Memory B cell (primary cell): ENCODE measurements around the gene BPHL.
"Not testable (repeated sequence)": the region's sequence is repeated elsewhere in the genome, so short reads cannot be mapped to it uniquely, and the experiment has no call there.

Source experiments
- ATAC-seq: fragments of 150-1000 bp; cut with Tn5 transposase; 2 replicates; pipeline ENCODE4 v1.10.0; 2021; ENCODE audit warnings: low read depth, mild to moderate bottlenecking, moderate library complexity
- DNase-seq, 2 donors: peaks; one replicate each; pipeline ENCODE4 v3.0.0; 2022; ENCODE audit warnings: low spot score in 2 of 2
- H3K27ac Mint-ChIP-seq: one replicate; pipeline ENCODE4 v1.8.0; 2022; ENCODE audit warnings: mild to moderate bottlenecking, moderate library complexity, mixed read lengths
- H3K27me3 Mint-ChIP-seq: one replicate; pipeline ENCODE4 v1.8.0; 2022; ENCODE audit warnings: mixed read lengths
- H3K36me3 Mint-ChIP-seq: one replicate; pipeline ENCODE4 v1.8.0; 2022; ENCODE audit warnings: mild to moderate bottlenecking, mixed read lengths
- H3K4me1 Mint-ChIP-seq: one replicate; pipeline ENCODE4 v1.8.0; 2022; ENCODE audit warnings: mixed read lengths
- H3K4me3 Mint-ChIP-seq: one replicate; pipeline ENCODE4 v1.8.0; 2022; ENCODE audit warnings: mild to moderate bottlenecking, moderate library complexity, mixed read lengths
- H3K9me3 Mint-ChIP-seq: one replicate; pipeline ENCODE4 v1.8.0; 2022; ENCODE audit warnings: mixed read lengths

BPHL gene

GRCh38 chr6:3193102-3193849 lies 74.8 kb downstream of the BPHL start:
- Mint-ChIP-seq H3K27ac (no peak overlapping the region), H3K27me3 (no peaks in the 10 kb centered on the region), H3K36me3 (no peaks in the 10 kb centered on the region), H3K4me1 (no peaks in the 10 kb centered on the region), H3K4me3 (no peak overlapping the region), H3K9me3 (no peaks in the 10 kb centered on the region)
- no peak for DNase-seq
- no peak for ATAC-seq

GRCh38 chr6:3194535-3195419 lies 76.3 kb downstream of the BPHL start:
- ATAC-seq (no peak), DNase-seq (no peak)
- Mint-ChIP-seq H3K36me3 (no peaks in the 10 kb centered on the region), H3K4me3 (no peak overlapping the region), H3K27ac (no peak overlapping the region), H3K27me3 (peaks cover 2% of the 10 kb centered on the region), H3K4me1 (no peaks in the 10 kb centered on the region), H3K9me3 (no peaks in the 10 kb centered on the region)

GRCh38 chr6:3195420-3195694 lies 76.8 kb downstream of the BPHL start:
- Mint-ChIP-seq H3K4me1 (no peaks in the 10 kb centered on the region), H3K27ac (no peak overlapping the region), H3K4me3 (no peak overlapping the region), H3K9me3 (no peaks in the 10 kb centered on the region), H3K36me3 (no peaks in the 10 kb centered on the region), H3K27me3 (peaks cover 2% of the 10 kb centered on the region)
- ATAC-seq, result no peak
- DNase-seq, result no peak

GRCh38 chr6:3195695-3196497 lies 77.4 kb downstream of the BPHL start:
- DNase-seq, result no peak
- Mint-ChIP-seq H3K36me3 (no peaks in the 10 kb centered on the region), H3K4me1 (no peaks in the 10 kb centered on the region), H3K27me3 (peaks cover 2% of the 10 kb centered on the region), H3K27ac (no peak overlapping the region), H3K9me3 (no peaks in the 10 kb centered on the region), H3K4me3 (no peak overlapping the region)
- no peak for ATAC-seq

GRCh38 chr6:3196770-3197169 lies 78.3 kb downstream of the BPHL start:
- Mint-ChIP-seq H3K27me3 (peaks cover 2% of the 10 kb centered on the region), H3K27ac (no peak overlapping the region), H3K4me1 (no peaks in the 10 kb centered on the region), H3K9me3 (no peaks in the 10 kb centered on the region), H3K36me3 (no peaks in the 10 kb centered on the region), H3K4me3 (no peak overlapping the region)
- ATAC-seq, result no peak
- DNase-seq, result no peak

- H3K9me3 Mint-ChIP-seq, ATAC-seq, H3K27ac Mint-ChIP-seq, H3K27me3 Mint-ChIP-seq, H3K36me3 Mint-ChIP-seq, H3K4me3 Mint-ChIP-seq, H3K4me1 Mint-ChIP-seq, DNase-seq: not testable (repeated sequence)
Observed at GRCh38 chr6:3197734-3198133, 79.2 kb downstream of the BPHL start.

- no peak overlapping the region for H3K27ac Mint-ChIP-seq
Observed at GRCh38 chr6:3199382-3199781, 80.9 kb downstream of the BPHL start.

GRCh38 chr6:3200682-3201081 lies 82.2 kb downstream of the BPHL start:
- ATAC-seq (no peak), DNase-seq (no peak)
- H3K9me3 Mint-ChIP-seq, result peaks cover 10% of the 10 kb centered on the region
- H3K4me1 Mint-ChIP-seq, result peaks cover 17% of the 10 kb centered on the region
- peaks cover 2% of the 10 kb centered on the region for H3K27me3 Mint-ChIP-seq
- no peak overlapping the region for H3K4me3 Mint-ChIP-seq
- peaks cover 10% of the 10 kb centered on the region for H3K36me3 Mint-ChIP-seq
- no peak overlapping the region for H3K27ac Mint-ChIP-seq

More at GRCh38 chr6:3199382-3199781, 80.9 kb downstream of the BPHL start:
- Mint-ChIP-seq H3K36me3 (peaks cover 7% of the 10 kb centered on the region), H3K27me3 (peaks cover 2% of the 10 kb centered on the region), H3K9me3 (peaks cover 5% of the 10 kb centered on the region), H3K4me1 (peaks cover 12% of the 10 kb centered on the region), H3K4me3 (no peak overlapping the region)
- no peak for DNase-seq
- ATAC-seq, result no peak

GRCh38 chr6:3201388-3201787 lies 82.9 kb downstream of the BPHL start:
- peaks cover 2% of the 10 kb centered on the region for H3K27me3 Mint-ChIP-seq
- ATAC-seq, result no peak

More at GRCh38 chr6:3201388-3201787, 82.9 kb downstream of the BPHL start:
- H3K9me3 Mint-ChIP-seq, result peaks cover 10% of the 10 kb centered on the region
- H3K4me3 Mint-ChIP-seq, result no peak overlapping the region
- peaks cover 17% of the 10 kb centered on the region for H3K4me1 Mint-ChIP-seq
- H3K27ac Mint-ChIP-seq, result no peak overlapping the region
- H3K36me3 Mint-ChIP-seq, result peaks cover 10% of the 10 kb centered on the region
- no peak for DNase-seq
